IPS DF 4.7 (cell line): Measurements from ENCODE around the gene CCDC197.

ENCODE experiments used
- DNase-seq: peaks from one replicate; pipeline ENCODE4 v3.0.0-alpha.2; 2013; ENCODE audit warnings: low spot score; ENCODE audit errors: extremely low read depth

Gene CCDC197

DNA sequence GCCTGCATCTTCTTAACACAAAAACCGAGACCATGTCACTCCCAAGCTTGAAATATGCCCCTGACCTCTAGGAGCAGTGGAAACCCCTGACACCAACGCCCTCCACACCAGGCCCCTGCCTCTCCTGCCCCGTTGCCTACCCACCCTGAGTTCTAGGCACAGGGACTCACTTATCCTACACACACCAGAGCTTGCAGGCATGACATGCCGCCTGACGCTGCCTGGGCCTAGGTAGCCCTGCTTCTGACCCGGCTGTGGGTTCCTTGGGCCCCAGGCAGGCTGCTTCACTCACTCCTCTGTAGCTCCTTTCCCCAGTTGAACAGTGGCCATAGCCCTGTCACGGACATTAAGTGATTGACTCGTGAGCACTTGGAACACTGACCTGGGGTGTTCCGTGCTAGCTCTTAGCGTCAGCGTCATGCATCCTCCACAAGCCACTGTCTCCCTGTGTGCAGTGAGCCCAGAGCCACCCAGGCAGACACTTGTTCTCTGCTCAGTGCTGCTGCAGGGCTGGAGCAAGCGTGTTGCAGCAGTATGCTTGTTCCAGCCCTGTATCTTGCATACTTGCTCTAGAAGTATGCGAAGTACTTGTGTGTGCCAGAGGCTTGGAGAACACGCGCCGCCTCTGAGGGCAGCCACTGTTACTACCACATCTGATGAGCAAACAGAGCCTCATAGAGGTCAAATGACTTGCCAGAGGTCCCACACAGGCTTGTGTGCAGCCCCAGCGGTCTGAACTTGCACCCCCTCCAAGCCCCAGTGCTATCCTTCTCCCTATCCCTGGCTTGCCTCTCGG, 44.6 kb downstream of the CCDC197 start:
- no peak for DNase-seq

DNA sequence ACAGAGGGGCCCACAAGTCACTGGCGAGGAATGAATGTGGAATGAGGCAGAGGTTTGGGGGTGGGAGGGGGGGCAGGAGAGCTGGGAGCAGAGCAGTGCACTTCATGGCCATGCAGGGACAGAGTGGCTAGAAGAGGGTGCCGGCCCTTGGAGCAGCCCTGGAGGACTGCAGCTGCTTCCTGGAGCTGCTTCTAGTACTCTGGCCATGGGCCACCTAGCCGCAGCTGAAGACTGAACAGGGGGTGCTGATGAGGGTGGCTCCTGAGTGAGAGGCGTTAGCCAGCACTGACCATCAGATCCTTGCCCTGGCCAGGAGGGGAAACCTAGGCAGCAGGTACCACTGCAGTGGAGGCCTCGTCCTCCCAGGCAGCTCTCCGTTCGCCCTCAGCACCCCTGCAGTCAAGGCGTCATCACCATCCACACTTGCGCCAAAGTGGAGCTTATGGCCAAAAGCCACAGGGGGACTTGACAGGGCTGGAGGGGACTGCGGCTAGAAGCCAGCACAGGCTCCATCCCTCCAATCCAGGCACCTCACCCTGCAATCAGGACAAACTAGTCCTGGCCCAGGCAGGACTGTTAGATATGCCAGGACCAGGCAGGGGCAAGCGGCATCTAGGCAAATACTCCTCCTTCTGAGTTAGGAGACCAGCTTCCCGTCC, 45.5 kb downstream of the CCDC197 start:
- DNase-seq: no peak

DNA sequence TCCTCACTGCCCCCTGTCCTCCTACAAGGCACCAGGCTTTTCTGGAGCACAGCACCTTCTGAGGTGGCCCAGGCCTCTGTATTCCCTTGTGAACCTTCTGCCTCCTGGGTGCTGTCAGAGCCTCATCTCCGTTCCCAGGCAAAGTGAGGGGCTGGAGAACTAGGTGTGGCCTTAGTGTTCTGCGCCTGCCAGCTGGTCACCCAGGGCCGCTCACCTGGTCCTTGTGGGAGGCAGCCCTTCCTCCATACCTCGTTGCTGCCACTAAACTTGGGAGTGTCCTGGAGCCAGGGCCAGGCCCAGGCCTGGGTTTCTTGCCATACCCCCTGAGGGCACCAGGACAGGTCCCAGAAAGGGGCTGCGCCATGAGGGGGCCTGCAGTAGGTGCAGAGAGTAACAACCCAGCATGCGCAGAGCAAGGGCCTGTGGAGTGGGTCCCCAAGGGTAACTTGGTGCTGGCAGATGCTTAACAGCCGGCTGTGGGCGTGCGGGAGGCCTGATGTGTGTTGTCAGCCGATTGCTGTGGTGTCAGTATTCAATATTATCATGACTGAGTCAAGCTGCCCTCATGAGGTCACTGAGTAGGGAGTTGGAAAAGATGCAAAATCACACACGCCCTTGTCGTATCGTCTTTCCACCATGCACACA, 46.1 kb downstream of the CCDC197 start:
- DNase-seq: no peak

DNA sequence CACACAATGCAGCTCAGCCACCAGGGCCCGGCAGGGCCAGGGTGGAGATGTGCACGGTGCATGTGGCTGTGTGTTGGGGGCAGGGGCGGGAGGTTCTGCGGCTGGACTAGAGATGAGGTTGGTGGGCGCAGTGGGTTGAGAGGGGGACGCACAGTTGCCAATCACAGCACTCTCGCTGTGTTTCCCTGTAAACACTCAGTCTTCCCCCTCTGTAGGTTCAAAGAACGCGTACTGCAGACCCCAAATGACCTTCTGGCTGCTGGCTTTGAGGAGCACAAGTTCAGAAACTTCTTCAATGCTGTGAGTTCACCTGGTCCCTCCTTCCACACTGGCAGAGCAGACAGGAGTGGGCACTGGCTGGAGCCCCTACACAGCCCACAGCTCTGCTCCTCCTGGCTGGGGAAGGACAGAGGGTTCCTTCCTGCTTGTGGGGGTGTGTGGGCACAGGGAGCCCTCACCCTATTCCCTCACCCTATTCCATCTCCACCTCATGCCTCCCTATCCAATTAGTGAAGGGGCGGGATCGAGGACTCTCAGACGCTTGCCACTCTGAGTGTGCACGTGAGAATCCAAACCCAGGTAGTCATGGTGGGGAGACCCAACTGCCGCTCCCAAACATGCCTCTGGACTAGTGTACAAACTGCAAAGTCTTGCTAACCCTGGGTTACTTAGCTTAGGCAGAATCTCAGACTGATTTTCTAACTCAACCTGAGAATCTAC, 46.8 kb downstream of the CCDC197 start:
- no peak for DNase-seq

DNA sequence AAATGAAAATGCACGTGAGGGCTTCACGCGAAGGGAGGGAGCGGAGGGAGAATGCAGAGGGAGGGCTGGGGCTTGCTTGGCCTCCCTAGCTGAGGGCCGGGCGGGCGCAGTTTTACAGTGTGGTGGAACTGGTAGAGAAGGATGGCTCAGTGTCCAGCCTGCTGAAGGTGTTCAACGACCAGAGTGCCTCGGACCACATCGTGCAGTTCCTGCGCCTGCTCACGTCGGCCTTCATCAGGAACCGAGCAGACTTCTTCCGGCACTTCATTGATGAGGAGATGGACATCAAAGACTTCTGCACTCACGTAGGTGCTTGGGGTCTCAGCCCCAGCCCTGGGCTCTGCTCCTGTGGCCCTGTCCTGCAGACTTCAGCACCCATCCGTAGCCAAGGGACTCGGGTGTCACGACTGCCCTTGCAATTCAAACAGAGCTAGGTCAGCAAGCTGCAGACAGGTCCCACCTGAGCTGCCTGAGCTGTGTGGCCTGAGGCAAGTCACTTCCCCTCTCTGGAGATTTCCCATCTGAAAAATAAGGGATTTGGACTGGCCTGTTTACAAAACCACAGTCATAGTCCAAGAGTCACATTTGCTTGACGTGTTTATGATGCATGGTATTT, 47.5 kb downstream of the CCDC197 start:
- DNase-seq: no peak

DNA sequence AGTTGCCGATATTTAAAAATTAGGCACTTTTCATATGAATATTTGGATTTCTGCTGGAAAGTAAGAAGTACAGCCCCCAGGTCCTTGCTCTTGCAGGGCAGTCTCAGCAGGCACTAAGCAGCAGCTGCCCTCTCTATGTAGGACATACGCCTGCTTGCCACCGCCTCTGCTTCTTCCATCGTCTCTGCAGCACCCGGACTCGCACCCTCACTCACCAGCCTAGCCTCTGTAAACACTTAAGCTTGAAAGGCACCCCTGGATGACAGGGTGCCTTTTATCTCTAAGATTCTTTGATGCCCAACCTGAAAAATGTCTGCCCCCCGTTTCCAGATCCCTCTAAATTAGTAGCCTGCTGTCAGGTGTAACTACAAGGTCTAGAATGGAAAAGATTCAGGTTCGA, 48.0 kb downstream of the CCDC197 start:
- DNase-seq: no peak

DNA sequence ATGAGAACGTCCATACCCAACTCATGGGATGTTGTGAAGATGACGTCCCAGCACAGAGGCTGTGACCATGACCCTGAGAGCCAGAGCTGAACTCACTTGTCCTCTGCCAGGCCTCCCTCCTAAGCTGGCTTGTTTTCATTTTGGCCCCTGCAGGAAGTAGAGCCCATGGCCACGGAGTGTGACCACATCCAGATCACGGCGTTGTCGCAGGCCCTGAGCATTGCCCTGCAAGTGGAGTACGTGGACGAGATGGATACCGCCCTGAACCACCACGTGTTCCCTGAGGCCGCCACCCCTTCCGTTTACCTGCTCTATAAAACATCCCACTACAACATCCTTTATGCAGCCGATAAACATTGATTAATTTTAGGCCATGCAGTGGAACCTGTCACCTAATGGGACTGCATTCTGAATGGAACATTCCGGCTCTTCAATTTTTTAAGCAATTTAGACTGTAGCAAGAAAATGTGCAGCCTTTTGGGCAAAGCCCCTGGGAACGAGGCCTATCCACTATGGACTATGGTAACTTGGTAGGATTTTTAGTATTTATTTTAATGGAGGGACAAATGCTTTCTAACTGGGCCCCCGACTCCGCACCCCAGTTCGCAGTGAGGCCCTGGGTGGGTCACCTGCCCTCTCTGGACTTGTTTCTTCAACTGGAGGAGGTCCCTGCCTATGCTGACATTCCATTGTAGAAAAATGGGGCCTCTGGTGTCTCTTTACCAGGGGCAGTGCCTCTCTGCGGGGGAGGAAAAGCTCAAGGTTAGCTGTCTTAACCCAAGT, 48.7 kb downstream of the CCDC197 start:
- no peak for DNase-seq

DNA sequence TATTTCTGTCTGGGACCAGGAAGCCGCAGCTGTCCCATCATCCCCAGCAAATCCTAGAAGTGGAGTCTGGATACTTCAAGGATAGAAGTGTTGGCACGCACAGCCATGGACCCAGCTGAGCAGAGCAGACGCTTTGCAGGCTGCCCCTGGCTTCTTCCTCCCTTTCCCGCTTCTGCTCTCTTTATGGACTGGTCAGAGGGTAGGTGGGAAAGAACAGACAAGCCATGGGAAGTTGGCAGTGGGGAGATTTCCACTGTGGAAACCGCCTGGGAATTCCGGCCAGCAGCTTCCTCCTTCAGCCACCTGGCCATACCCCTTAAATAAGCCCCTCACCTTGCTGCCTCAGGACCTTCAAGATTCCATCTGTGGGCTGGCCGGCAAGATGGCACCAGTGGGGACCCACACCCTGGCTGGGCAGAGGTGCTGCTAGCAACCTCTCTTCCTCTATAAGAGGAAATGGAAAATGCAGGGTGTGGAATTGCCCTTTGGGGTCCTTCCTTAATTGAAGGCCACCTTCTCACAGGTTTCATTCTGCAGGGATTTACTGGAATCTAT, 49.7 kb downstream of the CCDC197 start:
- DNase-seq: no peak

DNA sequence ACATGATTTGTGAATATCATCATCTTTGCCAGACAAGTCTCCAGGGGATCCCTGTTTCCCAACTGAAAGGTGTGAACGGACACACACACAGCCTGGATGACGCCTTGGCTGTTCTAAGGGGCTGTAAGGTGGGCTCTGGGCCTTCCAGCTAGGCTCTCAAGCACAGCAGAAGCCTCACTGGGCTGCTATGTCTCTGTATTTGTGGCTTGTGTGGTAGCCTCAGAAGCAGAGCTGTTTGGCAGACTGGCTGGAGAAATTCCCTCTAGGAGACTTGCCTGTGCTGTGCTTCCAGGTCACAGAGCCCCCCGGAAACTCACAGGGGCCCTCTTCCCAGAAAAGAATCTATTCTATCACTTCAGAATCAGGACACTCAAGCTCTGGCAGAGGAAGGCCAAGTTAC, 50.5 kb downstream of the CCDC197 start:
- DNase-seq: no peak

DNA sequence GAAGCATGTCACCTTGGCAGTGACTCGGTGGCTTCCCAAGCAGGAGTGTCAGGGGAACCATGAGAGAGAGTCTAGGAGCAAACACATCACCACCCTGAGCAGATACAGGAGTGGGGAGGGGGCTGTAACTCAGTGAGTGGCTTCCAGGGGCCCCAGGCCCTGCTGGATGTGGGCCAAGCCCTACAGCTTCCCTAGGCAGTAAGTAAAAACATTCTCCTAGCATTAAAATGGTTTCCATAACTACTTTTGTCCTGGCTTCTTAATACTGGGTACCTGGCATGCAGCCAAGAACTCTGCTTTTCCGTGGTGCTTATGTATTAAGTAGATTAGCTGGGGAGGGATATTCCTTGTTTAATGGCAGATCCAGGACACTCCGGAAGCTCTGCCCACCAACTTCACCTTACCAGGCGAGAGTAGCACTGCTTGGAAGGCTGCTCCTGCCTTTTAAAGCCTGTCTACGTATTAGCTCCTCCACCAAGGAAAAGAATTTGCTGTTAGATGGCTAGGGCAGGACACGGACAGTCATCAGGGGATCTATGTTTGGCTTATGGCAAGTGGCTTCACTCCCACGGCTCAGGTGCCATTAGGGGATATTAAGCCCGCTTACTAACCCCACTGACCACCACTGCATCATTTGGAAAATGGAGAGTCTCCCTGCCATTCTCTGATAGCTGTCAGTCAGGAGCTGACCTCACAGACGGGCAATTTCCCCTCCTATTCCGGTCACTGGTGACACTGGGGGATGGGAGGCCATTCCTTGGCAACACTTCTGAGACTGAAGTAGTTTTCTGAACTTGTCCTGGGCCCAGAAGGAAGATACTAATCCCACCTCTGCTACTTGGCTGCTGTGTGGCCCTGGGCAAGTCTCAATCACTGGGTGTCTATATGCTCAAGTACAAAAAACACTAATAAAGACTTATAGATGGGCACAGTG, 51.9 kb downstream of the CCDC197 start:
- no peak for DNase-seq

DNA sequence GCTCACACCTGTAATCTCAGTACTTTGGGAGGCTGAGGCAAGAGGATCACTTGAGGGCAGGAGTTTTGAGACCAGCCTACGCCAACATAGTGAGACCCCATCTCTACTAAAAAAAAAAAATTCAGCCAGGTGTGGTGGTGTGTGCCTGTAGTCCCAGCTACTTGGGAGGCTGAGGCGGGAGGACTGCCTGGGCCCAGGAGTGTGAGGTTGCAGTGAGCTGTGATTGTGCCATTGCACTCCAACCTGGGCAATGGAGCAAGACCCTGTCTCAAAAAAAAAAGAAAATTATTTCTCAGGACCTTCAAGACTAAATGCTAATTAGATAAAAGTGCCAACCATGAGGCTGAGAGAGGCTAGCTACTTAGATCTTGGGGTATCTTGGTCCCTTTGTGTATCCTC, 52.5 kb downstream of the CCDC197 start:
- no peak for DNase-seq

DNA sequence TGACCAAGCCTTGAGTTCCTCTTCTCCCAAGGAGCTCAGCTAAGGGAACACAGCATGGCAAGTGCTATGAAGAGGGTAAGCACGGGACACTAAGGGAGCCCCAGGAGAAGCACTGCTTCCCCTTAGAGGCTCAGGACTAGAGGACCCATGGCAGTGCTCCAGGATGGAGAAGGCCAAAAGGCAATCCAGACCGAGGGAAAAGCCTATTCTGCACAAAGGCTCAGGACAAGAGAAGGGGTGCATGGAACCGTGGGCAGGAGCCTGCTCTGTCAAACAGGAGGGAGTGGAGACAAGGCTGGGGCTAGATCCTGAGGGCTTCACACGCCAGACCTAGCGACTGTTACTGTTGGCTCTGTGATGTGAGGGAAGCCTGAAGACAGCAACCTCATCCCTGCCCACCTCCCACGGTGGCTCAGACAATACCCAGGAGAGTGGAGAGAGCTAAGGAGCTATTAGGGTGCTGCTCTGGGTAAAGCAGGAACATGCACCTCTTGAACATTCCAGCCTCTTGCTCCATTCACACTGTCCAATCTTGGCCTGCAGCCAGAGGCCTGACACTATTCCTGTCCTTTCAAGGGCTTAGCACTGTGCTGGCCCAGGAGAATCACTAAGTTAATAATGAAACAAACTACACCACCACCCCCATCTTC, 53.3 kb downstream of the CCDC197 start:
- no peak for DNase-seq

DNA sequence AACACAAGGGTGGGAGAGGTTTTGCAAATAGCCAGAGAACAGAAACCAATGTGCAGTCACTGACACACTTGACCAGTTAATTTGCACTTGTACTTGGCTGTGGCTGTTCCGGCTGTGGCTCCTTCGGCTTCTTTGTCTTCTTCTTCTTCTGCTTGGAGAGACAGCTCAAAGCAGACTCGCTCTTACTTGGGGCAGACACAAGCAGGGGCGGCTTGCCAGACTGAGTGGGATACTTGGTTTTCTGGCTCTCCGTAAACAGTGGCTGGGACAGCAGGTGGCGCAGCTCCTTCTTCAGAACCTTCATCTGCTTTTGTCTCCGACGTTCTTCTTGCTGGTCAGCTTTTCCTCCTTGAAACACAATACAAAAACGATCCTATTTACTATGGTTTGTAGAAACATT, 54.0 kb downstream of the CCDC197 start:
- no peak for DNase-seq

DNA sequence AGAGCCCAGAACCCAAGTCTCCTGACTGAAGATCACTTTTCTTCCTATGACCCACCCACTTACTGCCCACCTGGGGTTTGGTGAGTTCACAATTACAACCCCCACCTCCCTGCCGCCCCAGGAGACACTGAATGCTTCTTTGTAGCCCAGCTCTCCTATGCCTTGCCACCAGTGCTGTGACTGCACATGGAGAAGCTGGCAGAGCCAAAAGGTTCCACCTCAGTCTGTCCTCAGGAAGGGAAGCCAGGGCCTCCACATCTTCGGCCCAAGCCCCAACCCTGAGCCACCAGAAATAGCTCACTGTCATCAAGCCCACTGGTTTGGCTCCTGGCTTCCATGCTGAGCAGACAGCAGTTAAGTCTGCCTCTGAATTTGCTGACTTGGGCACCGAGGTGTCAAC, 54.7 kb downstream of the CCDC197 start:
- DNase-seq: no peak

DNA sequence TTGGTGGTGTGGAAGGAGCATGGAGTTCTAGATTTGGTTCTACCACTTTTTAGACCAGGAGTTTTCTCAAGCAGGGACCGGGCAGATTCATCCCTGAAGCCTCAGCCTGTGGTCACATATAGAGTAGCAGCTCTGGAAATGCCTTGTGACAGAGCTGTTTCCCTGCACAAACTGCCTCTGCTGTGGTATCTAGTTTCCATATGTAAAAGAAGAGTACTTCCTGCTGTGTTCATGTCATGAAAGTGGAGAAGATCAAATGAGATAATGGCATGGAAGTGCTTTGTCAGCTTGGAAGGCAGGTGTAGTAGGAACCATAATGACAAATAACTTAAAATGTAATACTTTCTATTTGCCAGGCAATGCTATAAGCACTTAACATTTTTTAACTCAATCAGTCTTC, 55.1 kb downstream of the CCDC197 start:
- no peak for DNase-seq

DNA sequence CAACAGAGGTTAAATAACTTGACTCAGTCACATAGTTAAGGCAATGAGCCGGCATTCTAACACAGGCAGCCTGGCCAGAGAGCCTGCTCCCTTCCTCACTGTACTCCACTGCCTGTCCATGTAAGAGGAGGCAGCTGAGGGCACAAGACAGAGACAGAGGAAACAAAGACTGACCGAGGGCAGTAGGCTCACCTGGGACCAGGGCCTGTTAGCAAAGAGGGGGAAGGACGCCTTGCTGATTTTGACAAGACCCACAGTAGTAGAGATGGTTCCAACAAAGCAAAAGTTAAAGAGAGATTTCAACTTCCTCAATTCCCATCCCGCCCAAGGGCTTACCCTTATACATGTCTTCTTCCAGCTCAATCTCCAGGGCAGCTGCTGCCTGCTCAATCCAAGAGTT, 55.6 kb downstream of the CCDC197 start:
- no peak for DNase-seq

DNA sequence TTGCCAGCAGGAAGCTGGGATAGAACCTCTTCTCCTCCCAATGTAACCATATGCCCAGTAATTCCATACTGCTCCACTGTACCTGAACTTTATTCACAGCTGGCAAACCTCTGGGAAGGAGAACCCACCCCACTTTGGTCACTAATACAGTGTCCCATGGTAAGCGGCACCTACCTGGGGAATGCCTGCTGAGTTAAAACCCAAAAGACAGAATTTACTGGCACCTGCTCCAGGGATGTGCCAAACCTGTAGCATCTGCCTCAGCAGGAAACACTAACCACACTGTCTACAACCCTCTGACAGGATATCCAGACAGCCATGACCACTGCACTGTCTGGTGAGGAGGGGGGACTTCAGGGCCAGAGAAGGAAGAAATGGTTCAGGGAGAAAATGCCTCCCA, 57.3 kb downstream of the CCDC197 start:
- no peak for DNase-seq

DNA sequence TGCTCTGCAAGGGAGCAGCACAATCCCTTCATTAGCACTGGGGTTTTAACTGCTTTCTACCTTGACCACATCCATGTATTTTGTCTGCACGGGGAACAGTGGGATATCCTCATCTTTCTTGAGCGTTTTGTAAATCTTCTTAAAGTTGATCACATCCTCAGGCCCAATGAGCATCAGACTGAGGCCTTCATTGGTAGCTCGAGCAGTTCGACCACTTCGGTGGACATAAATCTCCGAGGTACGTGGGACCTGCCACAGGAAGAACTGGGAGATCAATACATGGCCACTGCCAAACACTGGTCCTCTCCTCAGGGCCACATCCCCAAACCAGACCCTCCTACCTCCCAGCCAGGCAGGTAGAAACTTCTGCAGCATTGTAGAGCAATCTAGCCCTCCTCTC, 57.8 kb downstream of the CCDC197 start:
- no peak for DNase-seq
